HG03196 (cell line): ENCODE results near the gene TNRC6A.

ENCODE experiments used
- ATAC-seq: cut with Tn5 transposase; IDR thresholded peaks from one replicate; pipeline ENCODE4 v1.9.1; 2021; ENCODE audit not compliant: unreplicated experiment

Gene TNRC6A

DNA sequence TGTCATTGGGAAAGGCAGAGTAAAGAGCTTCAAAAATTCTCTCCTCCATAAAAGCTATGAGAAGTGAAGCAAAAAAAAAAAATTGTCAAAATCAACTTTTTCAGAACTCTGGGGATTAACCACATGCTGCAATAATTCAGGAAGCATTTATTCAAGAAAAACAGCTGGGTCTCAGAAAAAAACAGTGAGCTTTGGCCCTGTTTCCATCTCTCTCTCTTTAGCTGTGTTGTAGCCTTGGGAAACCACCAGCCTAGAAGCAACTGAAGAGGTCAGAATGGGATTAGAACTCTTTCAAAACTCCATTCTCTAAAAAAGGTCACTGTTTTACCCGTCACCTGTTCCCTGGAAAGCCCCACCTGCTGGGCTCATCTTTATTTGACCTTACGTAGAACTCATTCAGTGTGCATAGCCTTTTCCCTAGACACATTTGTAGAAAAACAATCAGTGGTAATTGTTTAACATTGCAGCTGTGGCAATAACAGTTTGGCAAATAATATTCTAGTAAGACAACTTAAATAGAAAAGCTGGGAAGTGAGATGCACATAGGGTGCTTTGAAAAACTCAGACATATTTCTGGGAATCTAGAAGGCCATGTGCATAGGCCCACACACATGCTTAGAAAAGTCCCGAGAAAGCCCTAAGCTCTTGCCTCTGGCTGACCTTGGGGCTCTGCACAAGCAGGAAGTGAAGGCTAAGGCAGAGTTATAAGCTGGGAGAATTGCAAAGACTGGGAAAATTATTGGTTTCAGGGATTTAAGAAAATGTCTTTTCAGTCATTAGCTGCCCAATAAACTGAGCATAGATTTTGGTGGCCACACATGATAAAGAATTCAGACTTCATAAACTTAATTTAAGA, 134.4 kb downstream of the TNRC6A start:
- ATAC-seq = no peak

- ATAC-seq = no peak
Observed at GRCh38 chr16:24869033-24869432, 139.6 kb downstream of the TNRC6A start.

- ATAC-seq = no peak
Observed at GRCh38 chr16:24871891-24872290, 142.4 kb downstream of the TNRC6A start.

- ATAC-seq = no peak
Observed at GRCh38 chr16:24873028-24873427, 143.6 kb downstream of the TNRC6A start.

DNA sequence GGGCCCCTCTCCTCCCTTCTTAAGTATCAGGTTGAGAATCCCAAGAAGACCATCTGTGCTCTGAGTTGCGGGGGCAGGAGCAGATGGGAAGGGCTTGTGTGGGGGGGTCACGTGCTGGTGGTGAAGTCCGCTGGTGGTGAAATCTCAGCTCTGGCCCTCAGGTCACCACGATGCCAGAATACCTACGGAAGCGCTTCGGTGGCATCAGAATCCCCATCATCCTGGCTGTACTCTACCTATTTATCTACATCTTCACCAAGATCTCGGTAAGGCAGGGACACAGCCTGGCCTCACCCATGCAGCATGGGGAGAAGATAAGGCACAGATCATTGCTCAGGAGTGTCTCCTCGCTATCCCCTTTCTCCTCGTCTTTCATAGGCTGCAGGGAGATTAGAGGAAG, 146.0 kb downstream of the TNRC6A start:
- no peak for ATAC-seq
